ENCODE data around the gene HIPK3.

- no peak for TF ChIP-seq POLR2A (IDR thresholded peaks at IDR 0.05)
- TF ChIP-seq CTCF (IDR thresholded peaks at IDR 0.05) = no peak
These were observed 39.5 kb downstream of the HIPK3 start for GRCh38 chr11:33296695-33297094.

Measured in heart left ventricle (tissue), 13 donors.